ENCODE data around the gene LILRB5. TPM values are rescaled to one million over a fixed set of nuclear protein-coding genes. Genes with fewer than 3 reads are reported as not detected.

LILRB5 gene
- total and polyA plus RNA-seq, 2 donors from 2014 or later: 1.1 to 5.9 TPM

- no peaks in the 10 kb centered on the region for H3K9me3 ChIP-seq (ENCODE audit: control insufficient read depth in 2 of 3, insufficient read depth in 1 of 3, low read length in 3 of 3)
- H3K4me3 ChIP-seq (ENCODE audit: low read length in 3 of 3): no peak overlapping the region
- DNase-seq: no peak
- H3K36me3 ChIP-seq (ENCODE audit: control insufficient read depth in 2 of 3, insufficient read depth in 3 of 3, low read length in 3 of 3): no peaks in the 10 kb centered on the region
- no peak for TF ChIP-seq CTCF (IDR thresholded peaks at IDR 0.05; ENCODE audit: borderline replicate concordance, extremely low read depth, insufficient read depth)
- no peak overlapping the region for H3K27ac ChIP-seq (ENCODE audit: low read depth in 2 of 2, low read length in 2 of 2)
- FAIRE-seq: no peak
- intact Hi-C loops (cut with DNase I): no loop called here
- no peaks in the 10 kb centered on the region for H3K4me1 ChIP-seq (ENCODE audit: control insufficient read depth in 2 of 3, insufficient read depth in 2 of 3, low read depth in 1 of 3, low read length in 3 of 3)
- H3K9ac ChIP-seq (ENCODE audit: low read length in 3 of 3): no peak overlapping the region
- H3K27me3 ChIP-seq (ENCODE audit: control insufficient read depth, insufficient read depth, low read length): no peaks in the 10 kb centered on the region
Measured at GRCh38 chr19:54256250-54257115, 590 bp downstream of the LILRB5 start.

- Histone ChIP-seq H3K9me3 (ENCODE audit: control insufficient read depth in 2 of 3, insufficient read depth in 1 of 3, low read length in 3 of 3) (no peaks in the 10 kb centered on the region), H3K4me1 (ENCODE audit: control insufficient read depth in 2 of 3, insufficient read depth in 2 of 3, low read depth in 1 of 3, low read length in 3 of 3) (no peaks in the 10 kb centered on the region), H3K9ac (ENCODE audit: low read length in 3 of 3) (no peak overlapping the region), H3K27ac (ENCODE audit: low read depth in 2 of 2, low read length in 2 of 2) (no peak overlapping the region), H3K36me3 (ENCODE audit: control insufficient read depth in 2 of 3, insufficient read depth in 3 of 3, low read length in 3 of 3) (no peaks in the 10 kb centered on the region), H3K27me3 (ENCODE audit: control insufficient read depth, insufficient read depth, low read length) (no peaks in the 10 kb centered on the region), H3K4me3 (ENCODE audit: low read length in 3 of 3) (no peak overlapping the region)
- FAIRE-seq: no peak
- DNase-seq: no peak
- TF ChIP-seq CTCF (IDR thresholded peaks at IDR 0.05; ENCODE audit: borderline replicate concordance, extremely low read depth, insufficient read depth): no peak
- intact Hi-C loops (cut with DNase I): no loop called here
Measured at GRCh38 chr19:54255105-54255775, 1.8 kb downstream of the LILRB5 start.

- no peak overlapping the region for H3K4me3 ChIP-seq (ENCODE audit: low read length in 3 of 3)
- intact Hi-C loops (cut with DNase I): no loop called here
- no peaks in the 10 kb centered on the region for H3K27me3 ChIP-seq (ENCODE audit: control insufficient read depth, insufficient read depth, low read length)
- H3K4me1 ChIP-seq (ENCODE audit: control insufficient read depth in 2 of 3, insufficient read depth in 2 of 3, low read depth in 1 of 3, low read length in 3 of 3): no peaks in the 10 kb centered on the region
- no peak for TF ChIP-seq CTCF (IDR thresholded peaks at IDR 0.05; ENCODE audit: borderline replicate concordance, extremely low read depth, insufficient read depth)
- no peak for FAIRE-seq
- no peaks in the 10 kb centered on the region for H3K36me3 ChIP-seq (ENCODE audit: control insufficient read depth in 2 of 3, insufficient read depth in 3 of 3, low read length in 3 of 3)
- no peak overlapping the region for H3K9ac ChIP-seq (ENCODE audit: low read length in 3 of 3)
- DNase-seq: no peak
- no peaks in the 10 kb centered on the region for H3K9me3 ChIP-seq (ENCODE audit: control insufficient read depth in 2 of 3, insufficient read depth in 1 of 3, low read length in 3 of 3)
- no peak overlapping the region for H3K27ac ChIP-seq (ENCODE audit: low read depth in 2 of 2, low read length in 2 of 2)
Measured at GRCh38 chr19:54254195-54254906, 2.7 kb downstream of the LILRB5 start.

All from kidney (tissue), 14 donors.